GM10266 (cell line): Measurements from ENCODE around the gene NRXN3.

ENCODE experiments used
- DNase-seq: peaks from one replicate; pipeline ENCODE4 v3.0.0; 2012; ENCODE audit errors: extremely low spot score
- TF ChIP-seq, protein P1 (sequence below): IDR thresholded peaks from 2 replicates; pipeline ENCODE4 v1.5.1; 2012; ENCODE audit warnings: mild to moderate bottlenecking, low read depth; ENCODE audit not compliant: control insufficient read depth, insufficient read depth; ENCODE audit errors: missing control alignments

NRXN3 gene

DNA sequence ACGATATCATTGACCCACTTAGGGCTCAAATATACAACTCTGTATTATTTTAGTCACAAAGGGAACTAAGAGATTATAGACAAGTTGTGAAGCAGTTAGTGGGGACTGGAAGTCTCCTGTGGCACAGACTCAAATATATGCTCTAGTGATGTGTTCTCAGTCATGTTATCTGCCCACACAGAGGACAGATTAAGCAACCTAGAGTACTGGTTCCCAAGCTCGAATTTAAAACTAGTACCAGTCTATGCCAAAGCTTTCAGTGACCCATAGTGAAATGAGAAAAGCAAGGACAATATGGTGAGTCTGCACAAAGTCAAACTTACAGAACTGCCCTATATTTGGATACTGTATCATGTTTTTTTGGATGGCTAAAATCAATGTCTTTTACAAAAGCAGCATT is 1651.9 kb downstream of the NRXN3 start:
- TF ChIP-seq, protein P1, sequence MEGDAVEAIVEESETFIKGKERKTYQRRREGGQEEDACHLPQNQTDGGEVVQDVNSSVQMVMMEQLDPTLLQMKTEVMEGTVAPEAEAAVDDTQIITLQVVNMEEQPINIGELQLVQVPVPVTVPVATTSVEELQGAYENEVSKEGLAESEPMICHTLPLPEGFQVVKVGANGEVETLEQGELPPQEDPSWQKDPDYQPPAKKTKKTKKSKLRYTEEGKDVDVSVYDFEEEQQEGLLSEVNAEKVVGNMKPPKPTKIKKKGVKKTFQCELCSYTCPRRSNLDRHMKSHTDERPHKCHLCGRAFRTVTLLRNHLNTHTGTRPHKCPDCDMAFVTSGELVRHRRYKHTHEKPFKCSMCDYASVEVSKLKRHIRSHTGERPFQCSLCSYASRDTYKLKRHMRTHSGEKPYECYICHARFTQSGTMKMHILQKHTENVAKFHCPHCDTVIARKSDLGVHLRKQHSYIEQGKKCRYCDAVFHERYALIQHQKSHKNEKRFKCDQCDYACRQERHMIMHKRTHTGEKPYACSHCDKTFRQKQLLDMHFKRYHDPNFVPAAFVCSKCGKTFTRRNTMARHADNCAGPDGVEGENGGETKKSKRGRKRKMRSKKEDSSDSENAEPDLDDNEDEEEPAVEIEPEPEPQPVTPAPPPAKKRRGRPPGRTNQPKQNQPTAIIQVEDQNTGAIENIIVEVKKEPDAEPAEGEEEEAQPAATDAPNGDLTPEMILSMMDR: no peak
- DNase-seq: no peak

GRCh38 chr14:79825046-79825521 is 1654.9 kb downstream of the NRXN3 start:
- TF ChIP-seq, protein P1: no peak
- no peak for DNase-seq

DNA sequence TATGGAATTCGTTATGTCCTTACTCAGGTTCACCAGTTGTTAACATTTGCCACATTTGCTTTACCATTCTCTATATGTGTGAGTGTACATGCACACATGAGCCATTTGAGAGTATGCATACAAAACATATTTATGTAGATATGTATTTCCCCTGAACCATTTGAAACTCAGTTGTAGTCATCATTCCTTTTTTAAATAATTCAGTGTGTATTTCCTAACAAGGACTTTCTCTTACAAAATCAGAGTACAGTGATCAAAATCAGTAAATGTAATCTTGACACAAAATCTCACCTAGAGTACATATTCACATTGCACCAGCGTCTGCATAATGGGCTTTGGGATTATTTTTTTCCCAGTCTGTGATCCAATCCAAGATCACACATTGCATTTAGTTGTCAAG is 1656.2 kb downstream of the NRXN3 start:
- DNase-seq: no peak
- TF ChIP-seq, protein P1: no peak

DNA sequence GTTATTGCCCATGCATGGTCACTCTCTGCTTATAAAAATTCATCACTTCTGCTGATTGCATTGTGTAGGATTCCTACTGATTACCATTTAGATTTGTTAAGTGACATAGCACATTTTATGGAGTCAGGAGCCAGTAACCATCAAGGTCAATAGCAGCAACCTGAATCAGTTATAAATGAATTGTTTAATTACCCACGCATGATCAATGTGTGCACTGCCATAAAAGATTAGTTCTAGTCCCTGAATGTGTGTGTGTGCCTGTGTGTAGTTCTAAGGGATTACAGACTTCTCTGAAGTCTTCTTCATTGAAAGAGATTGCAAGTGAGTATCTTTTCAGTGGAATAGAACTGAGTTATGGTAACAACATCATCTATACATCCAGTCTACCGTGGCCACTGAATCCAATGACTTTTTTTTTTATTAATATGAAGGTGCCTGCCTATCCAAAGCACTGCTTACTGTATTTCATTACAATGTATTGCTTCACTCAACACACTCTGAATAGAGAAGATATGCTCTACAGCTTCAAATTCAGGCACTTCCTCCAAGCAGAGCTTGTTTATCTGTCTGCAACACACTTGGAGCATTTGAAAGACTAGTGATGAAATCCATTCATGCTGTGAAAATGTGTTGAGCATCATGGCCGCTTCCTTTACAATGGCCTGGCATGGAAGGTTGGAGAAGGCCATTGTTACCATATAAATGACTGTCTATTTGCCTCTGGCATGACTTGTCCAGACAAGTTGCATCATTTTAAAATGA is 1659.4 kb downstream of the NRXN3 start:
- DNase-seq: no peak
- TF ChIP-seq, protein P1: no peak

- TF ChIP-seq, protein P1: no peak
- DNase-seq: no peak
Measured at GRCh38 chr14:79831195-79831892, 1661.2 kb downstream of the NRXN3 start.

- DNase-seq: no peak
- TF ChIP-seq, protein P1: no peak
Measured at GRCh38 chr14:79833781-79834180, 1663.6 kb downstream of the NRXN3 start.

GRCh38 chr14:79834868-79835267 is 1664.7 kb downstream of the NRXN3 start:
- TF ChIP-seq, protein P1: no peak
- DNase-seq: no peak
